SK-N-SH (cell line): ENCODE measurements around the gene ASIC1. TPM values are rescaled to one million over a fixed set of nuclear protein-coding genes. Genes with fewer than 3 reads are reported as not detected.

Source experiments
- CTCF ChIA-PET: fragments of 300-600, 350-600 bp; formaldehyde crosslinking; extraction: SDS; loops from one replicate; lab custom pipeline; 2021; lab: Yijun Ruan, JAX
- POLR2A ChIA-PET: fragments of 350-600 bp; sonication (Branson Sonifier 250); formaldehyde crosslinking; extraction: SDS; loops from one replicate; lab custom pipeline; 2020; ENCODE audit warnings: antibody characterized with exemption, inconsistent platforms; lab: Yijun Ruan, JAX
- DNase-seq: peaks from one replicate; pipeline ENCODE4 v3.0.0; 2012
- H2AFZ ChIP-seq: fragments of 200-600 bp; sonication (generic); 2 replicates; pipeline ENCODE4 v1.8.1; 2016; ENCODE audit warnings: antibody characterized with exemption, mild to moderate bottlenecking, low read depth
- H3F3A ChIP-seq: fragments of 200-600 bp; sonication (generic); replicated peaks from 2 replicates; pipeline ENCODE3; 2016; ENCODE audit warnings: antibody characterized with exemption, mild to moderate bottlenecking; ENCODE audit not compliant: insufficient read depth
- H3K27ac ChIP-seq, 2 experiments: fragments of 200-500 bp in 1 of 2; fragments of 200-600 bp in 1 of 2; sonication (Bioruptor generic) in 1 of 2; sonication (generic), shearing (Covaris generic) in 1 of 2; 2 replicates each; pipeline versions ENCODE4 v1.5.1 to v1.6.1; 2014 to 2016; ENCODE audit warnings: low read depth in 2 of 2, inconsistent platforms in 1 of 2, low read length in 1 of 2, mild to moderate bottlenecking in 1 of 2, mixed read lengths in 1 of 2
- H3K27me3 ChIP-seq: fragments of 200-600 bp; sonication (generic), shearing (Covaris generic); 2 replicates; pipeline ENCODE4 v1.6.1; 2016; ENCODE audit warnings: mixed run types; ENCODE audit not compliant: insufficient read depth
- H3K36me3 ChIP-seq, 2 experiments: fragments of 200-500 bp in 1 of 2; fragments of 200-600 bp in 1 of 2; sonication (Bioruptor generic) in 1 of 2; sonication (generic) in 1 of 2; replicated peaks in 1 of 2; 2 replicates each; pipeline versions ENCODE3 to v1.5.1; 2014 to 2016; ENCODE audit warnings: low read length in 1 of 2, mild to moderate bottlenecking in 1 of 2; ENCODE audit not compliant: insufficient read depth in 2 of 2, control insufficient read depth in 1 of 2
- H3K4me1 ChIP-seq, 2 experiments: fragments of 200-500 bp in 1 of 2; fragments of 200-600 bp in 1 of 2; sonication (Bioruptor generic) in 1 of 2; sonication (generic), shearing (Covaris generic) in 1 of 2; 2 replicates each; pipeline versions ENCODE4 v1.5.1 to v1.6.1; 2014 to 2016; ENCODE audit warnings: low read depth in 1 of 2, low read length in 1 of 2, mixed run types in 1 of 2; ENCODE audit not compliant: insufficient read depth in 2 of 2, control insufficient read depth in 1 of 2
- H3K4me2 ChIP-seq: fragments of 200-600 bp; sonication (generic), shearing (Covaris generic); 2 replicates; pipeline ENCODE4 v1.6.1; 2017; ENCODE audit warnings: mixed run types
- H3K4me3 ChIP-seq, 2 experiments: fragments of 200-500 bp in 1 of 2; fragments of 200-600 bp in 1 of 2; sonication (Bioruptor generic) in 1 of 2; sonication (generic), shearing (Covaris generic) in 1 of 2; 2 replicates each; pipeline versions ENCODE4 v1.5.1 to v1.8.1; 2014 to 2016; ENCODE audit warnings: low read depth in 2 of 2, inconsistent platforms in 1 of 2, low read length in 1 of 2, mild to moderate bottlenecking in 1 of 2, mixed read lengths in 1 of 2, moderate library complexity in 1 of 2
- H3K79me2 ChIP-seq: fragments of 200-600 bp; sonication (generic); 2 replicates; pipeline ENCODE4 v1.8.1; 2017; ENCODE audit warnings: mild to moderate bottlenecking; ENCODE audit not compliant: insufficient read depth
- H3K9ac ChIP-seq: fragments of 200-600 bp; sonication (generic); 2 replicates; pipeline ENCODE4 v1.6.1; 2017; ENCODE audit warnings: mixed run types
- H3K9me2 ChIP-seq: fragments of 200-600 bp; sonication (generic); 2 replicates; pipeline ENCODE4 v1.6.1; 2017; ENCODE audit warnings: mixed run types
- H3K9me3 ChIP-seq: fragments of 200-600 bp; sonication (generic); 2 replicates; pipeline ENCODE4 v1.6.1; 2017; ENCODE audit warnings: mixed run types, mild to moderate bottlenecking, moderate library complexity
- H4K20me1 ChIP-seq: fragments of 200-600 bp; sonication (generic); 2 replicates; pipeline ENCODE4 v1.6.1; 2017; ENCODE audit warnings: mild to moderate bottlenecking, mixed run types; ENCODE audit not compliant: insufficient read depth
- ELF1 ChIP-seq: IDR thresholded peaks from 2 replicates; pipeline ENCODE4 v1.4.0; 2012
- GABPA ChIP-seq: IDR thresholded peaks from 2 replicates; pipeline ENCODE4 v1.4.0; 2012; ENCODE audit warnings: low read depth, mild to moderate bottlenecking
- MEF2A ChIP-seq: IDR thresholded peaks from 2 replicates; pipeline ENCODE4 v1.4.0; 2012; ENCODE audit warnings: low read depth, borderline replicate concordance
- NFIC ChIP-seq: IDR thresholded peaks from 2 replicates; pipeline ENCODE4 v1.4.0; 2012; ENCODE audit warnings: borderline replicate concordance
- RXRA ChIP-seq: IDR thresholded peaks from 2 replicates; pipeline ENCODE4 v1.4.0; 2012; ENCODE audit warnings: low read depth, mild to moderate bottlenecking, borderline replicate concordance
- TAF1 ChIP-seq: IDR thresholded peaks from 2 replicates; pipeline ENCODE4 v1.6.1; 2012; ENCODE audit warnings: low read depth, mild to moderate bottlenecking, low read length, moderate library complexity, borderline replicate concordance
- TCF12 ChIP-seq: IDR thresholded peaks from 2 replicates; pipeline ENCODE4 v1.4.0; 2012
- WGBS: methylation state at CpG from one replicate; pipeline ENCODE4 v1.1.6; 2017; ENCODE audit warnings: low lambda C conversion rate; 5-methylcytosine and 5-hydroxymethylcytosine counted together
- polyA plus RNA-seq, 3 experiments: library from polyadenylated mRNA; depleted of rRNA; stranded (reverse); fragments of >200 nt; gene quantifications; 2 replicates each; pipeline ENCODE4 v1.2.3, GENCODE V29; 2012
- TF ChIP-seq, protein P1 (sequence below): IDR thresholded peaks from 2 replicates; pipeline ENCODE4 v1.6.1; 2012; ENCODE audit warnings: mild to moderate bottlenecking, low read depth, low read length, moderate library complexity
- TF ChIP-seq, protein P2 (sequence below): fragments of 200-600 bp; sonication (generic); IDR thresholded peaks from 2 replicates; pipeline ENCODE4 v1.6.1; 2017; ENCODE audit warnings: antibody characterized with exemption, mild to moderate bottlenecking, moderate library complexity

ASIC1 gene
- polyA plus RNA-seq, 1 of the 3 experiments (the other 2 are of a cell fraction): 28.4 TPM

DNA sequence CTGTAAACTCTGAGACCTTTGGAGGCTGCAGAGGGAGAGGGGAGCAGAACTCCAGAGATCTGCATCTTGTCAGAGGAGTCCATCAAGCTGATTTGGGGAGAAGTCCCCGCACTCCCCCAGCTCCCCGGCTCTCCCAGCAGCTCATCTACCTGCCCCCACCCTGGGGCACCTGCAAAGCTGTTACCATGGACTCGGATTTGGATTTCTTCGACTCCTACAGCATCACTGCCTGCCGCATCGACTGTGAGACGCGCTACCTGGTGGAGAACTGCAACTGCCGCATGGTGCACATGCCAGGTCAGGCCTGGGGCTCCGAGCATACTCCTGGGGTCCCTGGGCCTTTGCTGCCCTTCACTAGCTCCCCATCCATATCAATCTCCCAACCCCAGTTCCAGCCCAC lies 20.9 kb downstream of the ASIC1 start (continued):
- TF ChIP-seq, protein P1, sequence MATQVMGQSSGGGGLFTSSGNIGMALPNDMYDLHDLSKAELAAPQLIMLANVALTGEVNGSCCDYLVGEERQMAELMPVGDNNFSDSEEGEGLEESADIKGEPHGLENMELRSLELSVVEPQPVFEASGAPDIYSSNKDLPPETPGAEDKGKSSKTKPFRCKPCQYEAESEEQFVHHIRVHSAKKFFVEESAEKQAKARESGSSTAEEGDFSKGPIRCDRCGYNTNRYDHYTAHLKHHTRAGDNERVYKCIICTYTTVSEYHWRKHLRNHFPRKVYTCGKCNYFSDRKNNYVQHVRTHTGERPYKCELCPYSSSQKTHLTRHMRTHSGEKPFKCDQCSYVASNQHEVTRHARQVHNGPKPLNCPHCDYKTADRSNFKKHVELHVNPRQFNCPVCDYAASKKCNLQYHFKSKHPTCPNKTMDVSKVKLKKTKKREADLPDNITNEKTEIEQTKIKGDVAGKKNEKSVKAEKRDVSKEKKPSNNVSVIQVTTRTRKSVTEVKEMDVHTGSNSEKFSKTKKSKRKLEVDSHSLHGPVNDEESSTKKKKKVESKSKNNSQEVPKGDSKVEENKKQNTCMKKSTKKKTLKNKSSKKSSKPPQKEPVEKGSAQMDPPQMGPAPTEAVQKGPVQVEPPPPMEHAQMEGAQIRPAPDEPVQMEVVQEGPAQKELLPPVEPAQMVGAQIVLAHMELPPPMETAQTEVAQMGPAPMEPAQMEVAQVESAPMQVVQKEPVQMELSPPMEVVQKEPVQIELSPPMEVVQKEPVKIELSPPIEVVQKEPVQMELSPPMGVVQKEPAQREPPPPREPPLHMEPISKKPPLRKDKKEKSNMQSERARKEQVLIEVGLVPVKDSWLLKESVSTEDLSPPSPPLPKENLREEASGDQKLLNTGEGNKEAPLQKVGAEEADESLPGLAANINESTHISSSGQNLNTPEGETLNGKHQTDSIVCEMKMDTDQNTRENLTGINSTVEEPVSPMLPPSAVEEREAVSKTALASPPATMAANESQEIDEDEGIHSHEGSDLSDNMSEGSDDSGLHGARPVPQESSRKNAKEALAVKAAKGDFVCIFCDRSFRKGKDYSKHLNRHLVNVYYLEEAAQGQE: no peak
- TF ChIP-seq, protein P2, sequence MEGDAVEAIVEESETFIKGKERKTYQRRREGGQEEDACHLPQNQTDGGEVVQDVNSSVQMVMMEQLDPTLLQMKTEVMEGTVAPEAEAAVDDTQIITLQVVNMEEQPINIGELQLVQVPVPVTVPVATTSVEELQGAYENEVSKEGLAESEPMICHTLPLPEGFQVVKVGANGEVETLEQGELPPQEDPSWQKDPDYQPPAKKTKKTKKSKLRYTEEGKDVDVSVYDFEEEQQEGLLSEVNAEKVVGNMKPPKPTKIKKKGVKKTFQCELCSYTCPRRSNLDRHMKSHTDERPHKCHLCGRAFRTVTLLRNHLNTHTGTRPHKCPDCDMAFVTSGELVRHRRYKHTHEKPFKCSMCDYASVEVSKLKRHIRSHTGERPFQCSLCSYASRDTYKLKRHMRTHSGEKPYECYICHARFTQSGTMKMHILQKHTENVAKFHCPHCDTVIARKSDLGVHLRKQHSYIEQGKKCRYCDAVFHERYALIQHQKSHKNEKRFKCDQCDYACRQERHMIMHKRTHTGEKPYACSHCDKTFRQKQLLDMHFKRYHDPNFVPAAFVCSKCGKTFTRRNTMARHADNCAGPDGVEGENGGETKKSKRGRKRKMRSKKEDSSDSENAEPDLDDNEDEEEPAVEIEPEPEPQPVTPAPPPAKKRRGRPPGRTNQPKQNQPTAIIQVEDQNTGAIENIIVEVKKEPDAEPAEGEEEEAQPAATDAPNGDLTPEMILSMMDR: no peak

DNA sequence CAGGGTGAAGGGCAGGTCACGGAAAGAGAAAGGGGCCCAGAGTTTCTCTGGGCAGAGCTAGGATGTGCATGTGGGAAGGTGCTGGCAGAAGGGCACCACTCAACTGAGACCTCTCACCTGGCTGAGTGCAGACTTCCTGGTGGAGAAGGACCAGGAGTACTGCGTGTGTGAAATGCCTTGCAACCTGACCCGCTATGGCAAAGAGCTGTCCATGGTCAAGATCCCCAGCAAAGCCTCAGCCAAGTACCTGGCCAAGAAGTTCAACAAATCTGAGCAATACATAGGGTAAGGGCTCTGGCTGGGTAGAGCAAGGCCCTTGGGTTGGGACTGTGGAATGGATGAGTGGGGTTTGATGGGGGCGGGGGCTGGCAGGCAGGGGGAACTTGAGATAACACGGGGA lies 22.4 kb downstream of the ASIC1 start:
- H3K27ac ChIP-seq: no peak overlapping the region
- no peak overlapping the region for H3K9ac ChIP-seq
- H4K20me1 ChIP-seq: no peaks in the 10 kb centered on the region
- ChIA-PET POLR2A (interaction anchor here (0.5 kb wide), 1 partner anchor 143 kb away, joined by 3 read pairs; no protein-coding TSS in a partner anchor), CTCF (interaction anchor here (0.5 to 37.6 kb wide), 4 partner anchors 10 to 113 kb away, joined by 3 to 1401 read pairs (median 9); partner anchors contain the start of genes AQP5 and AQP6)
- no peak overlapping the region for H3K4me2 ChIP-seq
- TF ChIP-seq TCF12 (no peak), RXRA (no peak), GABPA (no peak), NFIC (no peak), MEF2A (no peak), ELF1 (no peak), TAF1 (no peak)
- TF ChIP-seq, protein P1: peak; percentile 83
- H3K9me2 ChIP-seq: no peaks in the 10 kb centered on the region
- peaks cover 17% of the 10 kb centered on the region; the same call in 1 of the 2 replicates for H3K79me2 ChIP-seq
- peaks cover 6% of the 10 kb centered on the region for H3F3A ChIP-seq
- no peak for DNase-seq
- no peaks in the 10 kb centered on the region for H3K36me3 ChIP-seq
- H3K4me1 ChIP-seq: peaks cover 0 to 11% of the 10 kb centered on the region in 2 experiments; a peak in 1 of 4 replicates
- no peak overlapping the region for H3K4me3 ChIP-seq
- H3K27me3 ChIP-seq: no peaks in the 10 kb centered on the region
- no peak overlapping the region for H2AFZ ChIP-seq
- no peaks in the 10 kb centered on the region for H3K9me3 ChIP-seq
- WGBS: 93% methylated on average over 5 of the region's 5 CpGs
